ENCODE results near the gene VAV3.

The VAV3 gene

DNA sequence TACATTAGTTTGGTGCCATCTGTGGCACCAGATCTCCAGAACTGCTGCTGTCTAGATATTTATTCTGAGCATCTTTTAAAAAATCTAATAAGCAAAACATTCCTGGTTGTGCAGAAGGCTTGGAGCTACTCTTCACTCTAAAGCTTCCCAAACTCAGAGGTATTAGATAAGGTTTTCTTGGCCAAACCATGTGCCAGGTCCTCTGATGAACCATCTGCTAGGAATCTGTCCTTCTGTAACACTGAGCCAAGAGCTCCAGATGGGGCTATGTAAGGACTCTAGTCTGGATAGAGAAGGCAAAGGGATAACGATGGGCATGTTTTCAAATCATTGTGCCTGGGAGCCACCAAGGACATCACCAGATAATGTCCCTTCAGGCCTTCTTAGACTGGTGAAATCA is 413.5 kb downstream of the VAV3 start:
- Histone ChIP-seq H3K27me3 (ENCODE audit: control insufficient read depth, insufficient read depth, low read length) (no peaks in the 10 kb centered on the region), H3K4me1 (ENCODE audit: control insufficient read depth, low read depth, low read length) (no peaks in the 10 kb centered on the region), H3K9ac (ENCODE audit: low read length) (no peak overlapping the region), H3K27ac (ENCODE audit: low read length) (no peak overlapping the region), H3K36me3 (ENCODE audit: control insufficient read depth, low read depth, low read length) (no peaks in the 10 kb centered on the region), H3K4me3 (ENCODE audit: low read length) (no peak overlapping the region), H3K9me3 (ENCODE audit: control insufficient read depth, low read depth, low read length) (no peaks in the 10 kb centered on the region)

- Histone ChIP-seq H3K9me3 (ENCODE audit: control insufficient read depth, low read depth, low read length) (no peaks in the 10 kb centered on the region), H3K36me3 (ENCODE audit: control insufficient read depth, low read depth, low read length) (no peaks in the 10 kb centered on the region), H3K9ac (ENCODE audit: low read length) (no peak overlapping the region), H3K4me1 (ENCODE audit: control insufficient read depth, low read depth, low read length) (no peaks in the 10 kb centered on the region), H3K27me3 (ENCODE audit: control insufficient read depth, insufficient read depth, low read length) (no peaks in the 10 kb centered on the region), H3K4me3 (ENCODE audit: low read length) (no peak overlapping the region), H3K27ac (ENCODE audit: low read length) (no peak overlapping the region)
These were observed 414.6 kb downstream of the VAV3 start for GRCh38 chr1:107550358-107550757.

- Histone ChIP-seq H3K9ac (ENCODE audit: low read length) (no peak overlapping the region), H3K9me3 (ENCODE audit: control insufficient read depth, low read depth, low read length) (no peaks in the 10 kb centered on the region), H3K27ac (ENCODE audit: low read length) (no peak overlapping the region), H3K36me3 (ENCODE audit: control insufficient read depth, low read depth, low read length) (no peaks in the 10 kb centered on the region), H3K27me3 (ENCODE audit: control insufficient read depth, insufficient read depth, low read length) (no peaks in the 10 kb centered on the region), H3K4me1 (ENCODE audit: control insufficient read depth, low read depth, low read length) (no peaks in the 10 kb centered on the region), H3K4me3 (ENCODE audit: low read length) (no peak overlapping the region)
These were observed 415.7 kb downstream of the VAV3 start for GRCh38 chr1:107549152-107549810.

- no peak overlapping the region for H3K9ac ChIP-seq (ENCODE audit: low read length)
- no peaks in the 10 kb centered on the region for H3K27me3 ChIP-seq (ENCODE audit: control insufficient read depth, insufficient read depth, low read length)
- H3K4me1 ChIP-seq (ENCODE audit: control insufficient read depth, low read depth, low read length) = no peaks in the 10 kb centered on the region
- H3K9me3 ChIP-seq (ENCODE audit: control insufficient read depth, low read depth, low read length) = no peaks in the 10 kb centered on the region
- no peaks in the 10 kb centered on the region for H3K36me3 ChIP-seq (ENCODE audit: control insufficient read depth, low read depth, low read length)
- no peak overlapping the region for H3K27ac ChIP-seq (ENCODE audit: low read length)
- no peak overlapping the region for H3K4me3 ChIP-seq (ENCODE audit: low read length)
These were observed 416.7 kb downstream of the VAV3 start for GRCh38 chr1:107548276-107548675.

- H3K27ac ChIP-seq (ENCODE audit: low read length) = no peak overlapping the region
- H3K9me3 ChIP-seq (ENCODE audit: control insufficient read depth, low read depth, low read length) = no peaks in the 10 kb centered on the region
- H3K9ac ChIP-seq (ENCODE audit: low read length) = no peak overlapping the region
- H3K36me3 ChIP-seq (ENCODE audit: control insufficient read depth, low read depth, low read length) = no peaks in the 10 kb centered on the region
- no peaks in the 10 kb centered on the region for H3K4me1 ChIP-seq (ENCODE audit: control insufficient read depth, low read depth, low read length)
- H3K27me3 ChIP-seq (ENCODE audit: control insufficient read depth, insufficient read depth, low read length) = no peaks in the 10 kb centered on the region
- no peak overlapping the region for H3K4me3 ChIP-seq (ENCODE audit: low read length)
These were observed 417.4 kb downstream of the VAV3 start for GRCh38 chr1:107547363-107548155.

DNA sequence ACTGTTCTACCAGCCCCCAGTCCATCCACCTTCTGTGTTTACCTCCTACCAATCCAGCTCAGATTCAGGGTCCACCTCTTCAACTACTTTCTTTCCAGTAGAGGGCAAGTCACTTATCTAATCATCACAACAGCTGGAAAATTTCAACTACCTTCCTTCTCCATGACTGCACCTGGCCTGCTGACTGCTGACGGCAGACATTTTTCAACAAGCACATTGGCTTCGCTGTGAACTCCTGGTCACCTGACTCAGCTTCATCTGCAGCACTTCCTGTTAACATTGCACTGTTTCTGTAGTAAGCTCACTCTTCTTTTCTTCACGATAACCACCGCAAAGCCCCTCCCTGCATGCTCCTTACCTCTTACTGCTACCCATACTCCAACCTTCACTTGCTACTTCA is 418.4 kb downstream of the VAV3 start:
- no peaks in the 10 kb centered on the region for H3K36me3 ChIP-seq (ENCODE audit: control insufficient read depth, low read depth, low read length)
- no peaks in the 10 kb centered on the region for H3K27me3 ChIP-seq (ENCODE audit: control insufficient read depth, insufficient read depth, low read length)
- H3K27ac ChIP-seq (ENCODE audit: low read length) = no peak overlapping the region
- no peaks in the 10 kb centered on the region for H3K9me3 ChIP-seq (ENCODE audit: control insufficient read depth, low read depth, low read length)
- H3K9ac ChIP-seq (ENCODE audit: low read length) = no peak overlapping the region
- H3K4me1 ChIP-seq (ENCODE audit: control insufficient read depth, low read depth, low read length) = no peaks in the 10 kb centered on the region
- H3K4me3 ChIP-seq (ENCODE audit: low read length) = no peak overlapping the region

DNA sequence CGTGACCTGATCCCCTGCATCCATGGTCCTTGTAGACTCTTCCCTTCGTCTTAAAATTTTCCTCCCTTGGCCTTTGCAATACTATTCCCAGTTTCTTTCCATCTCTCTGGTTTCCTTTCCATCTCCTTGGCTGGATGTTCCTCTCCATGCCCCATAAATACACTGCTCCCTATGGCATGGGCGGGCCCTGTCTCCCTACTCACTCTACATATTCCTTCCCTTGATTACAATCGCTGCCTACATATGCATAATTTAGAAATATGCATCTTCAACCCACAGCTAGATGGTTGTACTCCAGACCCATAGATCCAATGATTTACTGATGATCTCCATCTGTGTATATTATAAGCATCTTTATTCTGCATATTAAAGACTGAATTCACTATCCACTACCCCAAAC is 419.1 kb downstream of the VAV3 start:
- no peaks in the 10 kb centered on the region for H3K36me3 ChIP-seq (ENCODE audit: control insufficient read depth, low read depth, low read length)
- no peak overlapping the region for H3K9ac ChIP-seq (ENCODE audit: low read length)
- H3K4me1 ChIP-seq (ENCODE audit: control insufficient read depth, low read depth, low read length) = no peaks in the 10 kb centered on the region
- H3K4me3 ChIP-seq (ENCODE audit: low read length) = no peak overlapping the region
- no peaks in the 10 kb centered on the region for H3K9me3 ChIP-seq (ENCODE audit: control insufficient read depth, low read depth, low read length)
- H3K27me3 ChIP-seq (ENCODE audit: control insufficient read depth, insufficient read depth, low read length) = no peaks in the 10 kb centered on the region
- H3K27ac ChIP-seq (ENCODE audit: low read length) = no peak overlapping the region

GRCh38 chr1:107545056-107545577 is 419.9 kb downstream of the VAV3 start:
- Histone ChIP-seq H3K4me1 (ENCODE audit: control insufficient read depth, low read depth, low read length) (no peaks in the 10 kb centered on the region), H3K4me3 (ENCODE audit: low read length) (no peak overlapping the region), H3K36me3 (ENCODE audit: control insufficient read depth, low read depth, low read length) (no peaks in the 10 kb centered on the region), H3K27ac (ENCODE audit: low read length) (no peak overlapping the region), H3K9me3 (ENCODE audit: control insufficient read depth, low read depth, low read length) (no peaks in the 10 kb centered on the region), H3K27me3 (ENCODE audit: control insufficient read depth, insufficient read depth, low read length) (no peaks in the 10 kb centered on the region), H3K9ac (ENCODE audit: low read length) (no peak overlapping the region)

- H3K4me1 ChIP-seq (ENCODE audit: control insufficient read depth, low read depth, low read length) = no peaks in the 10 kb centered on the region
- H3K27ac ChIP-seq (ENCODE audit: low read length) = no peak overlapping the region
- no peaks in the 10 kb centered on the region for H3K9me3 ChIP-seq (ENCODE audit: control insufficient read depth, low read depth, low read length)
- H3K9ac ChIP-seq (ENCODE audit: low read length) = no peak overlapping the region
- no peaks in the 10 kb centered on the region for H3K27me3 ChIP-seq (ENCODE audit: control insufficient read depth, insufficient read depth, low read length)
- H3K36me3 ChIP-seq (ENCODE audit: control insufficient read depth, low read depth, low read length) = no peaks in the 10 kb centered on the region
- H3K4me3 ChIP-seq (ENCODE audit: low read length) = no peak overlapping the region
These were observed 420.7 kb downstream of the VAV3 start for GRCh38 chr1:107544285-107544684.

GRCh38 chr1:107541412-107541811 is 423.6 kb downstream of the VAV3 start:
- no peaks in the 10 kb centered on the region for H3K27me3 ChIP-seq (ENCODE audit: control insufficient read depth, insufficient read depth, low read length)
- H3K4me3 ChIP-seq (ENCODE audit: low read length) = no peak overlapping the region
- no peaks in the 10 kb centered on the region for H3K4me1 ChIP-seq (ENCODE audit: control insufficient read depth, low read depth, low read length)
- H3K36me3 ChIP-seq (ENCODE audit: control insufficient read depth, low read depth, low read length) = no peaks in the 10 kb centered on the region
- H3K9ac ChIP-seq (ENCODE audit: low read length) = no peak overlapping the region
- no peaks in the 10 kb centered on the region for H3K9me3 ChIP-seq (ENCODE audit: control insufficient read depth, low read depth, low read length)
- no peak overlapping the region for H3K27ac ChIP-seq (ENCODE audit: low read length)

DNA sequence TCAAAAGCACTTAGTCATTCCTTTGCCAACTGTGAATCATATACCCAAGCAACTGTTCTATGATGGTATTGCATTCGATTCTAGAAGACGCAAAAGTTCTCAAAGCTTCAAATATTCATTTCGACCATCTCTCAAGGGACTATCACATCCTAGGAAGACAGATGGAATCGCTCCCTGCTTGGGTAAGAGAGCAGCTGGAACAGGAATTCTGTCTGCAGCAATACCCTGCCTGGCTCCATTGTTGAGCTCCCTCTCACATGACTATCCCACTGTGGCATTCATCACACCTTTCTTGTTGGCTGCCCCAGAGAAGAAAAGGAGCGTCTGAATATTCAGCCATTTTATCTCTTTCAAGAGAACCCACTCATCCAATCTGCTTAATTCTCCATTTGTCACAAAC is 426.5 kb downstream of the VAV3 start:
- Histone ChIP-seq H3K4me1 (ENCODE audit: control insufficient read depth, low read depth, low read length) (no peaks in the 10 kb centered on the region), H3K27ac (ENCODE audit: low read length) (no peak overlapping the region), H3K36me3 (ENCODE audit: control insufficient read depth, low read depth, low read length) (no peaks in the 10 kb centered on the region), H3K27me3 (ENCODE audit: control insufficient read depth, insufficient read depth, low read length) (no peaks in the 10 kb centered on the region), H3K9me3 (ENCODE audit: control insufficient read depth, low read depth, low read length) (no peaks in the 10 kb centered on the region), H3K4me3 (ENCODE audit: low read length) (no peak overlapping the region), H3K9ac (ENCODE audit: low read length) (no peak overlapping the region)

- Histone ChIP-seq H3K9ac (ENCODE audit: low read length) (no peak overlapping the region), H3K36me3 (ENCODE audit: control insufficient read depth, low read depth, low read length) (no peaks in the 10 kb centered on the region), H3K9me3 (ENCODE audit: control insufficient read depth, low read depth, low read length) (no peaks in the 10 kb centered on the region), H3K4me1 (ENCODE audit: control insufficient read depth, low read depth, low read length) (no peaks in the 10 kb centered on the region), H3K4me3 (ENCODE audit: low read length) (no peak overlapping the region), H3K27me3 (ENCODE audit: control insufficient read depth, insufficient read depth, low read length) (no peaks in the 10 kb centered on the region), H3K27ac (ENCODE audit: low read length) (no peak overlapping the region)
These were observed 428.7 kb downstream of the VAV3 start for GRCh38 chr1:107536266-107536665.
